ENCODE measurements around the gene MOB4. TPM values are rescaled to one million over a fixed set of nuclear protein-coding genes. Genes with fewer than 3 reads are reported as not detected.
A peak's percentile ranks its signal among the peaks of the same experiment; 100 is the strongest.

Gene MOB4
- total and polyA plus RNA-seq, 2 donors (not counting 1 experiment from before 2014, with no cell fraction given), result 12.6 to 20.8 TPM

DNA sequence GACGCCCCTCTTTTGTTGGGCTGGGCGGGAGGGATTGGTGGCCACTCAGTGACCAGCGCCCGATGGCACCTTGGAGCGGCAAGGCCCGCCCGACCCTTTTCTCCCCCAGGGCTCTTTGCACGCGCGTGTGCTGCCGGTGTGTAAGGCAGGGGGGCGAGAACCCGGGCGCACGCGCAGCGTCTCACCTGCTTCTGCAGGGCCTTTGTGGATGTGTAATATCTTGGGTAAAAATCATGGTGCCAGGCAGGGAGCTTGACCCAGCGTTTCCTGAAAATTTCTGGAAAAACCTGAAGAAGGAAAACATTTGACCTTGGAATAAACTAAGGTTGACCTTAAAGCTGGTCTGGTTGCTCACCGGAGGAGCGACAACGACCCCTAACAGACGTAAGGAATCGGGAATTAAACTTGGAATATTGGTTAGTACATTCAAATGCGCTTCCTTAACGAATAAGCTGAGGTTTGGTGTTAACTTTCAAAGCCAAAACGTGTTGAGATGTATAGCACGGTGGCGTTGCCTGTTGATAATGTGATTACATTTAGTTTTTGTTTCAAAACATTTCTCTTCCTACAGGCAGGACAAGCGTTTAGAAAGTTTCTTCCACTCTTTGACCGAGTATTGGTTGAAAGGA lies 15.2 kb upstream of the MOB4 start:
- ChIA-PET CTCF (no interaction called here), POLR2A (interaction anchor here (0.6 to 4.5 kb wide), 9 partner anchors 11 to 751 kb away, joined by 3 to 62 read pairs (median 5); partner anchors contain the start of genes COQ10B, MARS2, MOB4 and SF3B1)
- peaks cover 76% of the 10 kb centered on the region for H3K79me2 ChIP-seq (ENCODE audit: control insufficient read depth, insufficient read depth, low read length)
- H4K20me1 ChIP-seq (ENCODE audit: control insufficient read depth, insufficient read depth, low read length, poor library complexity, severe bottlenecking), result peaks cover 15% of the 10 kb centered on the region
- intact Hi-C loops (cut with micrococcal nuclease), result loop anchor here (1.0 kb wide), 3 partner anchors 15 to 65 kb away; partner anchors contain the start of genes COQ10B and SF3B1
- TF ChIP-seq CTCF (IDR thresholded peaks at IDR 0.05) (no peak), EZH2 (IDR thresholded peaks at IDR 0.05; ENCODE audit: borderline replicate concordance, insufficient read depth, low read depth, low read length, poor library complexity, severe bottlenecking) (no peak)
- no peaks in the 10 kb centered on the region for H3K9me3 Mint-ChIP-seq (ENCODE audit: insufficient read depth)
- H3K4me2 ChIP-seq (replicated peaks; ENCODE audit: low read depth, low read length, poor library complexity, severe bottlenecking), result peak overlapping the region; percentile 93
- peak overlapping the region; percentile 85 to 90 for H3K27ac ChIP-seq (ENCODE audit: low read length in 2 of 2)
- H3K9ac ChIP-seq (ENCODE audit: low read length), result peak overlapping the region; percentile 79
- H3K36me3 ChIP-seq (replicated peaks in 1 of 2; ENCODE audit: control extremely low read depth in 1 of 2, control insufficient read depth in 1 of 2, extremely low read depth in 1 of 2, insufficient read depth in 2 of 2, low read length in 1 of 2), result peaks cover 0 to 36% of the 10 kb centered on the region in 2 experiments
- H3K27me3 Mint-ChIP-seq, result no peaks in the 10 kb centered on the region
- H3K4me3 ChIP-seq (ENCODE audit: control extremely low read depth in 1 of 5, extremely low read depth in 1 of 5, insufficient read depth in 1 of 5, low read depth in 2 of 5, low read length in 4 of 5), result peak overlapping the region; percentile 60 to 86 (median 76)
- no peaks in the 10 kb centered on the region for H3K27me3 ChIP-seq (replicated peaks in 1 of 4; ENCODE audit: control extremely low read depth in 1 of 4, control insufficient read depth in 3 of 4, insufficient read depth in 4 of 4, low read length in 3 of 4)
- DNase-seq (no peak), ATAC-seq (ENCODE audit: low read depth) (peak; percentile 2)
- peak overlapping the region; percentile 94 for H3K27ac Mint-ChIP-seq
- H3K9me3 ChIP-seq (ENCODE audit: control extremely low read depth in 1 of 3, control insufficient read depth in 2 of 3, insufficient read depth in 1 of 3, low read length in 2 of 3), result no peaks in the 10 kb centered on the region
- H3K4me1 ChIP-seq (ENCODE audit: control insufficient read depth in 2 of 2, insufficient read depth in 2 of 2, low read length in 2 of 2), result peaks cover 37 to 38% of the 10 kb centered on the region in 2 donors
- H2AFZ ChIP-seq (ENCODE audit: insufficient read depth, low read depth, low read length, poor library complexity, severe bottlenecking), result peak overlapping the region; percentile 75
- peaks cover 53% of the 10 kb centered on the region for H3K4me1 Mint-ChIP-seq
- peak overlapping the region; percentile 98 for H3K4me3 Mint-ChIP-seq
- under 1% methylated on average over 24 of the region's 30 CpGs for WGBS (ENCODE audit: insufficient coverage)

DNA sequence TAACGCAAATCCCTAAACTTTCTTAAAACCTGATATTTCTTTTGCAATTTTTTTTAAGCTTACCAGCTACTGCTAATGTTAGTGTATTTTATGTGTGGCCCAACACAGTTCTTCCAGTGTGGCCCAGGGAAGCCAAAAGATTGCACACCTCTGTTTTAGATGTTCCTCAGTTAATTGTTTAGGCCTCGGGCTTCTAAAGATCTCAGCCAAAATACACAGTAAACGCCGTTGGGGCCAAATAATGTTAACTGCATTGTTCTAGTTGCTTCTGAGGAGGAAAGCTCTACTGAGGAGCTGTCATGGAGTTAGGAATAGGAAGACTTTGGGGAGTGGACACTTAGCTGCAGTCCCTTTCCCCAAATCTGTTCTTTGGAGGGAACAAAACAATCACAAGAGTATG lies 13.7 kb upstream of the MOB4 start:
- Histone ChIP-seq H4K20me1 (ENCODE audit: control insufficient read depth, insufficient read depth, low read length, poor library complexity, severe bottlenecking) (peaks cover 12% of the 10 kb centered on the region), H2AFZ (ENCODE audit: insufficient read depth, low read depth, low read length, poor library complexity, severe bottlenecking) (no peak overlapping the region), H3K79me2 (ENCODE audit: control insufficient read depth, insufficient read depth, low read length) (peaks cover 75% of the 10 kb centered on the region), H3K4me1 (ENCODE audit: control insufficient read depth in 2 of 2, insufficient read depth in 2 of 2, low read length in 2 of 2) (peaks cover 27 to 29% of the 10 kb centered on the region in 2 donors), H3K27me3 (replicated peaks in 1 of 4; ENCODE audit: control extremely low read depth in 1 of 4, control insufficient read depth in 3 of 4, insufficient read depth in 4 of 4, low read length in 3 of 4) (no peaks in the 10 kb centered on the region), H3K27ac (ENCODE audit: low read length in 2 of 2) (peak overlapping the region in 1 of 2 donors; percentile 85), H3K4me2 (replicated peaks; ENCODE audit: low read depth, low read length, poor library complexity, severe bottlenecking) (peak overlapping the region; percentile 93), H3K4me3 (ENCODE audit: control extremely low read depth in 1 of 5, extremely low read depth in 1 of 5, insufficient read depth in 1 of 5, low read depth in 2 of 5, low read length in 4 of 5) (no peak overlapping the region), H3K9me3 (ENCODE audit: control extremely low read depth in 1 of 3, control insufficient read depth in 2 of 3, insufficient read depth in 1 of 3, low read length in 2 of 3) (no peaks in the 10 kb centered on the region), H3K36me3 (replicated peaks in 1 of 2; ENCODE audit: control extremely low read depth in 1 of 2, control insufficient read depth in 1 of 2, extremely low read depth in 1 of 2, insufficient read depth in 2 of 2, low read length in 1 of 2) (peaks cover 0 to 21% of the 10 kb centered on the region in 2 experiments), H3K9ac (ENCODE audit: low read length) (no peak overlapping the region)
- no peaks in the 10 kb centered on the region for H3K27me3 Mint-ChIP-seq
- no CpG with 5 or more reads among the region's 4 CpGs for WGBS (ENCODE audit: insufficient coverage)
- ATAC-seq (ENCODE audit: low read depth), result no peak
- CTCF ChIA-PET, result interaction anchor here (1.6 kb wide), 1 partner anchor 14 kb away, joined by 5 read pairs; the partner anchor contains the start of gene MOB4
- intact Hi-C loops (cut with micrococcal nuclease), result no loop called here
- no peaks in the 10 kb centered on the region for H3K9me3 Mint-ChIP-seq (ENCODE audit: insufficient read depth)
- TF ChIP-seq EZH2 (IDR thresholded peaks at IDR 0.05; ENCODE audit: borderline replicate concordance, insufficient read depth, low read depth, low read length, poor library complexity, severe bottlenecking), result no peak
- no peak for TF ChIP-seq CTCF (IDR thresholded peaks at IDR 0.05)
- peak overlapping the region; percentile 69 for H3K27ac Mint-ChIP-seq
- no peak for DNase-seq
- peaks cover 37% of the 10 kb centered on the region for H3K4me1 Mint-ChIP-seq
- POLR2A ChIA-PET, result interaction anchor here (0.7 to 4.5 kb wide), 3 partner anchors 14 to 98 kb away, joined by 3 to 62 read pairs (median 3); partner anchors contain the start of genes COQ10B and MOB4
- H3K4me3 Mint-ChIP-seq, result peak overlapping the region; percentile 98
